Nephron progenitor cell (in vitro differentiated cells): ENCODE results near the gene SLC39A12.

Experiments used
- DNase-seq: peaks from one replicate; pipeline ENCODE4 v3.0.0; 2021
- H3K27ac Mint-ChIP-seq: 2 replicates; pipeline ENCODE4 v1.8.0; 2021; ENCODE audit warnings: mild to moderate bottlenecking, moderate library complexity, mixed read lengths
- H3K27me3 Mint-ChIP-seq: 2 replicates; pipeline ENCODE4 v1.8.0; 2021; ENCODE audit warnings: mild to moderate bottlenecking, low read depth, mixed read lengths; ENCODE audit not compliant: poor library complexity
- H3K36me3 Mint-ChIP-seq: 2 replicates; pipeline ENCODE4 v1.8.0; 2021; ENCODE audit warnings: low read depth, mixed read lengths
- H3K4me1 Mint-ChIP-seq: 2 replicates; pipeline ENCODE4 v1.8.0; 2021; ENCODE audit warnings: mixed read lengths
- H3K4me3 Mint-ChIP-seq: 2 replicates; pipeline ENCODE4 v1.8.0; 2021; ENCODE audit warnings: mild to moderate bottlenecking, moderate library complexity, mixed read lengths
- H3K9me3 Mint-ChIP-seq: 2 replicates; pipeline ENCODE4 v1.8.0; 2021; ENCODE audit warnings: mild to moderate bottlenecking, moderate library complexity, mixed read lengths
- TF ChIP-seq, protein P1 (sequence below): fragments of 200-600 bp; sonication (generic); IDR thresholded peaks from 2 replicates; pipeline ENCODE4 v1.5.0; 2021; ENCODE audit warnings: antibody characterized with exemption

The SLC39A12 gene

DNA sequence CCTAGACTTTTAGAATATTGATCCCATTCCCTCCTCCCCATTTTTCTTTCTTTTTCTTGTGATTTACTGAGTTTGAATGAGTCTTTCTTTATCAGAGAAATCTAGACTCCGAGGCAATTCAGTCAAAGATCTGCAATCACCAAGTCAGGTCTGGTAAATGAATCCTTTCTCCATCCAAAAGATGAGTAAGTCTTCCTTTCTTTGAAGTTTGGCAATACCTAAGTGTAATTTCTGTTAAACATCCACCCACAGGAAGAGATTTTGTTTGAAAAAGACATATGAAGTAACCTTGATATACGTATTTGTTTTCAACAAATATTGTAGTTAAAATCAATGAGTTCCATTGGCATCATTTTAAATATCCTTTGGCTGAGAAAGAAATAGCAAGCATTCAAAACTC is 58.3 kb downstream of the SLC39A12 start:
- TF ChIP-seq, protein P1, sequence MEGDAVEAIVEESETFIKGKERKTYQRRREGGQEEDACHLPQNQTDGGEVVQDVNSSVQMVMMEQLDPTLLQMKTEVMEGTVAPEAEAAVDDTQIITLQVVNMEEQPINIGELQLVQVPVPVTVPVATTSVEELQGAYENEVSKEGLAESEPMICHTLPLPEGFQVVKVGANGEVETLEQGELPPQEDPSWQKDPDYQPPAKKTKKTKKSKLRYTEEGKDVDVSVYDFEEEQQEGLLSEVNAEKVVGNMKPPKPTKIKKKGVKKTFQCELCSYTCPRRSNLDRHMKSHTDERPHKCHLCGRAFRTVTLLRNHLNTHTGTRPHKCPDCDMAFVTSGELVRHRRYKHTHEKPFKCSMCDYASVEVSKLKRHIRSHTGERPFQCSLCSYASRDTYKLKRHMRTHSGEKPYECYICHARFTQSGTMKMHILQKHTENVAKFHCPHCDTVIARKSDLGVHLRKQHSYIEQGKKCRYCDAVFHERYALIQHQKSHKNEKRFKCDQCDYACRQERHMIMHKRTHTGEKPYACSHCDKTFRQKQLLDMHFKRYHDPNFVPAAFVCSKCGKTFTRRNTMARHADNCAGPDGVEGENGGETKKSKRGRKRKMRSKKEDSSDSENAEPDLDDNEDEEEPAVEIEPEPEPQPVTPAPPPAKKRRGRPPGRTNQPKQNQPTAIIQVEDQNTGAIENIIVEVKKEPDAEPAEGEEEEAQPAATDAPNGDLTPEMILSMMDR: no peak
- no peaks in the 10 kb centered on the region for H3K27me3 Mint-ChIP-seq
- H3K27ac Mint-ChIP-seq: no peak overlapping the region
- no peaks in the 10 kb centered on the region for H3K9me3 Mint-ChIP-seq
- DNase-seq: no peak
- H3K4me1 Mint-ChIP-seq: peaks cover 26% of the 10 kb centered on the region
- no peaks in the 10 kb centered on the region for H3K36me3 Mint-ChIP-seq
- no peak overlapping the region for H3K4me3 Mint-ChIP-seq

GRCh38 chr10:18020523-18020922 is 68.8 kb downstream of the SLC39A12 start:
- Mint-ChIP-seq H3K9me3 (peaks cover 46% of the 10 kb centered on the region), H3K27me3 (no peaks in the 10 kb centered on the region), H3K27ac (no peak overlapping the region), H3K4me1 (no peaks in the 10 kb centered on the region), H3K4me3 (no peak overlapping the region), H3K36me3 (peaks cover 6% of the 10 kb centered on the region)
- TF ChIP-seq, protein P1: no peak
- no peak for DNase-seq

DNA sequence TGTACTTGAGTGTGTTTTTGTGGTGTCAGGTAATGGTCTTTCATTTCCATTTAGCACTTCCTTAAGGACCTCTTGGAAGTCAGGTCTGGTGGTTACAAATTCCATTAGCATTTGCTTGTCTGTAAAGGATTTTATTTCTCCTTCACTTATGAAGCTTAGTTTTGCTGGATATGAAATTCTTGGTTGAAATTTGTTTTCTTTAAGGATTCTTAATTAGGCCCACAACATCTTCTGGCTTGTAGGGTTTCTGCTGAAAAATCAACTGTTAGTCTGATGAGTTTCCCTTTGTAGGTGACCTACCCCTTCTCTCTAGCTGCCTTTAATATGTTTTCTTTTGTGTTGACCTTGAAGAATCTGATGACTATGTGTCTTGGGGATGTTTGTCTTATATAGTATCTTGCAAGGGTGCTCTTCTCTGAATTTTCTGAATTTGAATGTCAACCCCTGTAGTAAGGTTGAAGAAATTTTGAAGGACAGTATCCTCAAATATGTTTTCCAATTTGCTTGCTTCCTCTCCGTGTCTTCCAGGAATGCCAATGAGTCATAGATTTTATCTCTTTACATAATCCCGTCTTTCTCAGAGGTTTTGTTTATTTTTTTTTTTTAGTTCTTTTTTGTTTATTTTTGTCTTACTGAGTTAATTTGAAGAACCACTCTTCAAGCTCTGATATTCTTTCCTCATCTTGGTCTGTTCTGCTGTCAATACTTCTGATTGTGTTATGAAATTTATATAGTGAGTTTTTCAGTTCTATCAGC is 70.2 kb downstream of the SLC39A12 start:
- no peak for DNase-seq
- peaks cover 49% of the 10 kb centered on the region for H3K9me3 Mint-ChIP-seq
- no peak overlapping the region for H3K27ac Mint-ChIP-seq
- peaks cover 6% of the 10 kb centered on the region for H3K36me3 Mint-ChIP-seq
- TF ChIP-seq, protein P1: no peak
- H3K4me3 Mint-ChIP-seq: no peak overlapping the region
- H3K27me3 Mint-ChIP-seq: peaks cover 4% of the 10 kb centered on the region
- H3K4me1 Mint-ChIP-seq: no peaks in the 10 kb centered on the region

GRCh38 chr10:18043148-18044006 is 91.7 kb downstream of the SLC39A12 start:
- TF ChIP-seq, protein P1: no peak
- Mint-ChIP-seq H3K4me1 (peaks cover 4% of the 10 kb centered on the region), H3K27me3 (peaks cover 7% of the 10 kb centered on the region)

GRCh38 chr10:18044976-18045720 is 93.4 kb downstream of the SLC39A12 start:
- TF ChIP-seq, protein P1: no peak
- peaks cover 6% of the 10 kb centered on the region for H3K27me3 Mint-ChIP-seq
- H3K27ac Mint-ChIP-seq: no peak overlapping the region
- DNase-seq: no peak
- H3K9me3 Mint-ChIP-seq: no peaks in the 10 kb centered on the region
- no peak overlapping the region for H3K4me3 Mint-ChIP-seq
- peaks cover 4% of the 10 kb centered on the region for H3K4me1 Mint-ChIP-seq
- no peaks in the 10 kb centered on the region for H3K36me3 Mint-ChIP-seq

More at GRCh38 chr10:18043148-18044006, 91.7 kb downstream of the SLC39A12 start:
- no peak overlapping the region for H3K27ac Mint-ChIP-seq
- no peak for DNase-seq
- H3K4me3 Mint-ChIP-seq: no peak overlapping the region
- H3K36me3 Mint-ChIP-seq: no peaks in the 10 kb centered on the region
- no peaks in the 10 kb centered on the region for H3K9me3 Mint-ChIP-seq
